Measurements from ENCODE around the gene APMAP.

DNA sequence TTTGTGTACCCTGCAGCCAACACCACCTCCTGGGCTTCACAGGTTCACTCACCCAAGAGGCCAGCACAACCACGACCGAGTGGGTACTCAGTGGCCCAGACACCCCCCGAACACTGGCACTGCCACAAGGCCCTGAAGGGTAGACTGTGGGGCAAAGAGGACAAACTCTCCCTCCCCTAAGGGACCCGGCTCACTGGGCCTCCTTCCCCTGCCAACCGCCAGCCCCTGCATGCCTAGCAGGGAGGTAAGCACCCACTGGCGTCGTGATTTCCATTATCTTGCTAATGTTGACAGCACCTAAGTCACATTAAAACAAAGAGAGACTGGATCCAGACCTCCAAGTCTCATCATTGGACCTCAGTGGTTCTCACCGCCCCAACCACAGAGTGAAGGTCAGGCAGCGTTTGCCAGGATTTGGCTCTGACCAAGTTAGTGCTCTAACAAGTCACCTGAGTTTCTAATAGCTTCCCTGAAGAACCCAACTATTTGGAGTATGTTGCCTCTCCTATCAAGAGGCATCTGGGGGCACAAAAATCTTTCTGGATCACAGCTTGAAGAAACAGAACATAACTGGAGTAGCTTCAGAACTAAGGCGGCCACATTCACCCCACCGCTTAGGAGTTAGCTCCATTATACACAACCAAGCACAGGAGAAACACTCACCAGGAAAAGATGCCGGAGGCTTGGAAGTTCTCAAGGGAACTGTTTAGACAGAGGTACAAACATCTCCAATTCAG lies 14.0 kb upstream of the APMAP start:
- TF ChIP-seq, protein P1, sequence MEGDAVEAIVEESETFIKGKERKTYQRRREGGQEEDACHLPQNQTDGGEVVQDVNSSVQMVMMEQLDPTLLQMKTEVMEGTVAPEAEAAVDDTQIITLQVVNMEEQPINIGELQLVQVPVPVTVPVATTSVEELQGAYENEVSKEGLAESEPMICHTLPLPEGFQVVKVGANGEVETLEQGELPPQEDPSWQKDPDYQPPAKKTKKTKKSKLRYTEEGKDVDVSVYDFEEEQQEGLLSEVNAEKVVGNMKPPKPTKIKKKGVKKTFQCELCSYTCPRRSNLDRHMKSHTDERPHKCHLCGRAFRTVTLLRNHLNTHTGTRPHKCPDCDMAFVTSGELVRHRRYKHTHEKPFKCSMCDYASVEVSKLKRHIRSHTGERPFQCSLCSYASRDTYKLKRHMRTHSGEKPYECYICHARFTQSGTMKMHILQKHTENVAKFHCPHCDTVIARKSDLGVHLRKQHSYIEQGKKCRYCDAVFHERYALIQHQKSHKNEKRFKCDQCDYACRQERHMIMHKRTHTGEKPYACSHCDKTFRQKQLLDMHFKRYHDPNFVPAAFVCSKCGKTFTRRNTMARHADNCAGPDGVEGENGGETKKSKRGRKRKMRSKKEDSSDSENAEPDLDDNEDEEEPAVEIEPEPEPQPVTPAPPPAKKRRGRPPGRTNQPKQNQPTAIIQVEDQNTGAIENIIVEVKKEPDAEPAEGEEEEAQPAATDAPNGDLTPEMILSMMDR (IDR thresholded peaks at IDR 0.05; ENCODE audit: insufficient read depth, low read length, poor library complexity, severe bottlenecking) = no peak
- no peak for TF ChIP-seq EZH2phosphoT487 (conservative IDR thresholded peaks at IDR 0.05; ENCODE audit: low read length)
